Suprapubic skin (tissue), 3 donors: ENCODE measurements around the gene EIF4E3.

ENCODE experiments used
- CTCF ChIP-seq, 2 donors: fragments of 200-600 bp in 1 of 2; fragments of 450-650 bp in 1 of 2; sonication (generic) in 1 of 2; IDR thresholded peaks; one replicate each; pipeline ENCODE4 v1.5.1; 2016 to 2019; ENCODE audit warnings: antibody characterized with exemption in 2 of 2, mild to moderate bottlenecking in 1 of 2, moderate library complexity in 1 of 2
- EP300 ChIP-seq: sonication (generic); formaldehyde crosslinking; IDR thresholded peaks from one replicate; pipeline ENCODE4 v1.6.1; 2017; ENCODE audit warnings: antibody characterized with exemption
- POLR2A ChIP-seq, 2 donors: fragments of 450-650 bp; IDR thresholded peaks; one replicate each; pipeline ENCODE4 v1.6.1; 2017; ENCODE audit warnings: antibody characterized with exemption in 2 of 2, mild to moderate bottlenecking in 2 of 2, moderate library complexity in 2 of 2

- TF ChIP-seq CTCF (IDR thresholded peaks at IDR 0.05) (no peak), POLR2A (IDR thresholded peaks at IDR 0.05) (no peak), EP300 (no peak)
These were observed 22.8 kb downstream of the EIF4E3 start for GRCh38 chr3:71702131-71703024.
